K562 (cell line): ENCODE data around the gene ABHD14A. TPM values are rescaled to one million over a fixed set of nuclear protein-coding genes. Genes with fewer than 3 reads are reported as not detected.

ENCODE experiments used
- CGGBP1 ChIP-seq: fragments of 250-450 bp; sonication (Bioruptor Pico); IDR thresholded peaks from 2 replicates; pipeline ENCODE4 v1.9.0; 2021; ENCODE audit warnings: mild to moderate bottlenecking
- CHD1 ChIP-seq: fragments of 200-600 bp; sonication (generic); IDR thresholded peaks from one replicate; pipeline ENCODE4 v1.6.1; 2012; ENCODE audit warnings: mild to moderate bottlenecking, moderate library complexity, low read length, inconsistent platforms
- HMGN3 ChIP-seq: IDR thresholded peaks from 2 replicates; pipeline ENCODE4 v1.6.1; 2011; ENCODE audit warnings: borderline replicate concordance, low read depth, mild to moderate bottlenecking, mixed read lengths, low read length; ENCODE audit not compliant: insufficient read length; ENCODE audit errors: extremely low read depth
- HSF4 ChIP-seq: fragments of 250-450 bp; sonication (Bioruptor Pico); IDR thresholded peaks from 2 replicates; pipeline ENCODE4 v2.1.2; 2022; ENCODE audit warnings: mild to moderate bottlenecking, moderate library complexity, borderline replicate concordance
- KAT7 ChIP-seq: sonication (generic); formaldehyde crosslinking; IDR thresholded peaks from 2 replicates; pipeline ENCODE4 v1.8.0; 2022; ENCODE audit warnings: missing genetic modification reagents, mild to moderate bottlenecking, borderline replicate concordance
- LEF1 ChIP-seq: fragments of 450-650 bp; IDR thresholded peaks from 2 replicates; pipeline ENCODE4 v1.6.1; 2016; ENCODE audit warnings: mild to moderate bottlenecking
- PHF21A ChIP-seq: fragments of 450-650 bp; IDR thresholded peaks from 2 replicates; pipeline ENCODE4 v1.6.1; 2017; ENCODE audit warnings: low read depth, borderline replicate concordance
- RBM15 ChIP-seq: fragments of 200-400 bp; formaldehyde crosslinking; IDR thresholded peaks from 2 replicates; pipeline ENCODE4 v1.6.1; 2018; ENCODE audit warnings: mild to moderate bottlenecking, low read length, moderate library complexity; ENCODE audit not compliant: insufficient read depth
- ZNF140 ChIP-seq: fragments of 250-450 bp; sonication (Bioruptor Pico); IDR thresholded peaks from 2 replicates; pipeline ENCODE4 v1.8.0; 2021; ENCODE audit warnings: moderate library complexity, mild to moderate bottlenecking, inconsistent platforms
- ZNF232 ChIP-seq: sonication (generic); formaldehyde crosslinking; IDR thresholded peaks from 2 replicates; pipeline ENCODE4 v1.8.0; 2022; ENCODE audit warnings: mild to moderate bottlenecking, missing genetic modification reagents
- ZNF311 ChIP-seq: fragments of 250-450 bp; sonication (Bioruptor Pico); IDR thresholded peaks from 2 replicates; pipeline ENCODE4 v1.4.0; 2020; ENCODE audit warnings: mild to moderate bottlenecking, moderate library complexity
- ZNF740 ChIP-seq, 3 experiments: fragments of 200-800 bp in 1 of 3; sonication (Bioruptor generic) in 1 of 3; sonication (generic) in 1 of 3; formaldehyde crosslinking in 1 of 3; IDR thresholded peaks; 2 replicates each; pipeline versions ENCODE4 v1.6.1 to v1.8.0; 2016 to 2022; ENCODE audit warnings: mild to moderate bottlenecking in 2 of 3, missing compliant biosample characterization in 2 of 3, missing genetic modification characterization in 2 of 3, missing genetic modification reagents in 1 of 3
- polyA plus RNA-seq, 8 experiments: library from polyadenylated mRNA; depleted of rRNA in 4 of 8; stranded (reverse) in 5 of 8; unstranded in 3 of 8; fragments of >200 nt; fragmentation: Nextera tagmentation in 2 of 8; fragmentation: Illumina TruSeq in 1 of 8; extraction: Ambion mirVana in 2 of 8; extraction: Trizol in 1 of 8; gene quantifications; 2 replicates each; pipeline versions ENCODE4 v1.2.1 to v1.2.3, GENCODE V29; 2011 to 2014; ENCODE audit warnings: inconsistent platforms in 1 of 8, missing spikeins in 1 of 8
- total RNA-seq, 7 experiments: library from RNA; depleted of rRNA in 6 of 7; stranded (reverse); fragments of >200 nt in 6 of 7; fragmentation: Illumina TruSeq in 2 of 7; extraction: Trizol in 2 of 7; gene quantifications; 2 replicates each; pipeline versions ENCODE4 v1.2.1 to v1.2.3, GENCODE V29; 2011 to 2021; ENCODE audit warnings: low replicate concordance in 1 of 7
- TF ChIP-seq, protein P1 (sequence below): fragments of 450-650 bp; IDR thresholded peaks from 2 replicates; pipeline ENCODE4 v1.6.1; 2018; ENCODE audit warnings: mild to moderate bottlenecking, low read depth; ENCODE audit not compliant: partially characterized antibody

The ABHD14A gene
- total and polyA plus RNA-seq, 9 of the 15 experiments (the other 6 are each of a cell fraction or from before 2014, with no cell fraction given), result 0.90 to 10.5 (median 8.3) TPM

- no peak for TF ChIP-seq RBM15
- TF ChIP-seq PHF21A, result no peak
- TF ChIP-seq ZNF232, result 0 out of 2 replicates have a peak, but pooled peaks have one; percentile 42
- TF ChIP-seq CHD1, result peak; percentile 41
- TF ChIP-seq KAT7, result 0 out of 2 replicates have a peak, but pooled peaks have one; percentile 8
- no peak for TF ChIP-seq LEF1
- no peak for TF ChIP-seq HSF4
- TF ChIP-seq ZNF740 (CRISPR knock-in tag; IDR thresholded peaks at IDR 0.05), result no peak
- no peak for TF ChIP-seq ZNF740 (tag; IDR thresholded peaks at IDR 0.05)
- TF ChIP-seq ZNF140 (CRISPR knock-in tag), result no peak
- TF ChIP-seq HMGN3, result peak; percentile 7
- TF ChIP-seq CGGBP1 (CRISPR knock-in tag), result no peak
- TF ChIP-seq, protein P1, sequence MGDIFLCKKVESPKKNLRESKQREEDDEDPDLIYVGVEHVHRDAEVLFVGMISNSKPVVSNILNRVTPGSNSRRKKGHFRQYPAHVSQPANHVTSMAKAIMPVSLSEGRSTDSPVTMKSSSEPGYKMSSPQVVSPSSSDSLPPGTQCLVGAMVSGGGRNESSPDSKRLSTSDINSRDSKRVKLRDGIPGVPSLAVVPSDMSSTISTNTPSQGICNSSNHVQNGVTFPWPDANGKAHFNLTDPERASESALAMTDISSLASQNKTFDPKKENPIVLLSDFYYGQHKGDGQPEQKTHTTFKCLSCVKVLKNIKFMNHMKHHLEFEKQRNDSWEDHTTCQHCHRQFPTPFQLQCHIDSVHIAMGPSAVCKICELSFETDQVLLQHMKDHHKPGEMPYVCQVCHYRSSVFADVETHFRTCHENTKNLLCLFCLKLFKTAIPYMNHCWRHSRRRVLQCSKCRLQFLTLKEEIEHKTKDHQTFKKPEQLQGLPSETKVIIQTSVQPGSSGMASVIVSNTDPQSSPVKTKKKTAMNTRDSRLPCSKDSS, result no peak
- TF ChIP-seq ZNF311, result 0 out of 2 replicates have a peak, but pooled peaks have one; percentile 20
Measured at GRCh38 chr3:51974277-51974962, 444 bp upstream of the ABHD14A start (continued).
